ENCODE data around the gene RSAD2.

GRCh38 chr2:6944555-6944954, 67.0 kb downstream of the RSAD2 start:
- TF ChIP-seq CTCF (IDR thresholded peaks at IDR 0.05; ENCODE audit: low read length) (no peak), EZH2 (IDR thresholded peaks at IDR 0.05; ENCODE audit: borderline replicate concordance, low read length) (no peak)
